Measurements from ENCODE around the gene HSD17B12.
A peak's percentile ranks its signal among the peaks of the same experiment; 100 is the strongest.

Gene HSD17B12

DNA sequence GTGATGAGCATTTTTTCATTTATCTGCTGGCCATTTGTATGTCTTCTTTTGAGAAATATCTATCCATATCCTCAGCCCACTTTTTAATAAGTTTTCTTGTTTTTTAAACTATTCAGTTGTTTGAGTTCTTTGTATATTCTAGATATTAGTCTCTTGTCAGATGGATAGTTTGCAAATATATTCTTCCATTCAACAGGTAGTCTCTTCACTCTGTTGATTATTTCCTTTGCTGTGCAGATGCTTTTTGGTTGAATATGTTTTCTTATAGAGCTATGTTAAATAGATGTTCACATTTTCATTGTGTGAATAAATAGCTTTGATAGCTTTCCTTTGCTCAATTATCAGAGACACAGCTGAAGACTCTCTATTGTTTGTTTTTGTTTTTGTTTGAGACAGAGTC, 131.9 kb downstream of the HSD17B12 start:
- no peak for DNase-seq

DNA sequence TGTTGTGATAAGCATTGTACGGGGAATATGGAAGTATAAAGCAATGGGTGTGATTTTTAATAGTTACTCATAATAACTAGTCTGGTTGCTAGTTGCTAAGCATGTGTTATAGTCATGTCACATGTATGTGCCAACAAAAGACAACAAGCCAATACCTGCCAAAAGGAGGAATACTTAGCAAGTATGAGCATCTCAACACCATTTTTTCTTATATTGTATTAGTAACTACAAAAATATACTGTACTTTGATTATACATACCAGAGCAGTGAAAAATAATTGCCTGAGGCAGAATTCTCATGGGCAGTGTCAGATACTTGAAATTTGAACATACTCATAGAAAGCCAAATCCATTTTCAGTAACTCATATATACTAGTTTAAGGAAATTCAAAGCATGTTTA, 137.7 kb downstream of the HSD17B12 start:
- DNase-seq: no peak

DNA sequence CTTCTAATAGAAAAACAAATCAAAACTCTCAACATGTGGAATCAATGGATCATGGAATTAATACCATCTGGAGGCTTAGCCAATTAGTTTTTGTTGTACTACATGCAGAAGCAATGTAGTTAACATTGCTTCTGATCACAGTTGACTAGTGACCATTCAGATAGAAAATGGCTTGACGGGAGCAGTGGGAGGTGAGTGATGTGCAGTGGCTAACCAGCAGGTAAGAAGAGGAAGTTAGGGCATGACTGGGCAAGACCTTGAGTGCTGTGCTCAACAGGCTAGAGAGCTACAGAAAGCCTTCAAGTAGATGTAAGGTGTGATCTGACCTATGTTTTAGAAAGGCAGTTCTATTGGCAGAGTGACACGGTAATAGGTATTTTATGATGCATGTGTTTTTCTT, 139.4 kb downstream of the HSD17B12 start:
- DNase-seq: no peak

DNA sequence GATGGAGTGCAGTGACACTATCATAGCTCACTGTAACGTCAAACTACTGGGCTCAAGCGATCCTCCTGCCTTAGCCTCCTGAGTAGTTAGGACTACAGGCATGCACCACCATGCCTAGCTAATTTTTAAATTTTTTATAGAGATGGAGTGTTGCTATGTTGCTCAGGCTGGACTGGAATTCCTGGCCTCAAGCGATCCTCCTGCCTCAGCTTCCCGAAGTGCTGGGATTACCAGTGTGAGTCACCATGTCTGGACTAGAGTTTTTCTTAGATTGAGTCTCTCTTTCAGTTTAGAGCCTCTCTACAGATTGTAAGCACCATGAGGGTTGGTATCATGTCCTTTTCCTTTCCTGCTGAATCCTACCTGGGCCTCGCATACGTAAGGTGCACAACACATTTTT, 142.8 kb downstream of the HSD17B12 start:
- no peak for DNase-seq

DNA sequence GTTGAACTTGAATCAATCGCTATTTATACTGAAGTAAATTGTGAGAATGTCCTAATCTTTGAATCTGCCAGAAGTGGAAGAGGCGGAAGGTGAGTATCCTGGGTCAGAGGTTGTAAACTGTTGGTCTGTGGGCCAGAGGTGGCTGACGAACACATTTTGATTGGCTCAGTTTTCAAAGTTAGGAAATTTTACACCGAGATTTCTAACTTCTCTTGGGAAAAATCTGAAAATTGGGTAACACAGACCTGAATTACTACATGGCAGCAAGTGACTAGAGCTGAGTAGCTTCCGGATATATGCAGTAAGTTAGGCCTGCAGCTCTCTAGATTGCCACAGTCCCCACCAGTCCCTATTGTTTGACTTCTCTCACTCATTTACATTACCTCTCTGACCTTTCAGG, 143.3 kb downstream of the HSD17B12 start:
- DNase-seq: no peak

DNA sequence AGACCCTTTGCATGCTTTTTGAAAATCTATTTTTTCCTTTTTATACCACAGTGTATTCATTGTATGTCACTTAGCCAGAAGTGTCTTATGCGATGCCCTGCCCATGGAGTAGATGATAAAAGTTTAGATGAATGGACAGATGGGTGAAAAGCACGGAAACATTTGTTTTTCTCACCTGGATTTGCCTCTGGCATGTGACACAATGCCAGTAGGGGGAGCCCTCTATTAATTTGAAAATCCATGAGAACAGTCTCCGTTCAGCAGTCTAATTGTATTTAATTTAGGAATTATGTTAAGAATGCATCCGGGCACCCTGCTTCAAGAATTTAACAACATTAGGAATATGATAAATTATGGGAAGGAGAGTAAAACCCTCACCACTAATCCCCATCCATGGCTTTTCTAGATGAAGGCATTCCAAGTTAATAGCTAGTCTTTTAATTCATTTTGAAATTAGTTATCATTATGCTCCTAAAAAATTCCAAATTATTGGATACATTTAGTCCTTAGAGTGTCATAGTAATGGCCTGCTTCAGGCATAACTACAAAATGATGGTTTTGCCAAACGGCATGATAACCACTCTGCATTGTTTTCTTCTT, 144.8 kb downstream of the HSD17B12 start:
- DNase-seq: peak; percentile 52

GRCh38 chr11:43830928-43831440, 150.4 kb downstream of the HSD17B12 start:
- DNase-seq: no peak

DNA sequence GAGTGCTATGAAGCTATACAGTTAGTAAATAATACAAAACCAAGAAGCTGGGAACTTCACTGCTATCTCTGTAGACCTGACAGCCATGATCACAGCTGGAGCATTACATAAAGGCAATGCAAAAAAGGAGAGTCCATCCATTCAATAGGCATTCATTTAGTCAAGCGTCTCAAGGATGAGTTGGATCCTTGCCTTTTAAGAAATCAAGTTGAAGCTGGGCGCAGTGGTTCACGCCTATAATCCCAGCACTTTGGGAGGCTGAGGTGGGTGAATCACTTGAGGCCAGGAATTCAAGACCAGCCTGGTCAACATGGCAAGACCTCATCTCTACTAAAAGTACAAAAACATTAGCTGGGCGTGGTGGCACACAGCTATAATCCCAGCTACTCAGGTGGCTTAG, 152.0 kb downstream of the HSD17B12 start:
- no peak for DNase-seq

DNA sequence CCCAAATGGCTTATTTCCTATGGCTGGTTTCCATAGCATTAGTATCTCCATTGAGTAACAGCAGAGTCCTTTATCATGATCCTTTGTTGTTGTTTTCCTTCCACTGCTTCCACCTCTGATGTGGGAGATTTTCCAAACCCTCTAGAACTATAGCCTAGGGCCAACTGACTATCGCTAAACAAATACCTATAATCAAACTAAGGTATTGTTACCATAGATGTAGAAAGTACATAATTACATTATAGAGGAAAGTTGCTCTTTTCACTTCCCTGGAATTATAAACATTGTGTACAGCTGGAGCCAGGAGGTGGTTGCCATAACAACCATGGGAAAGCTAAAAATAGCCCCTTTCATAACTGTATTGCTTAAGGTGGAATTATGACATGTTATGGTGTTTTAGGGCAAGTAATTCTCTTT, 153.1 kb downstream of the HSD17B12 start:
- DNase-seq: peak; percentile 83

GRCh38 chr11:43834286-43834685, 153.7 kb downstream of the HSD17B12 start:
- peak; percentile 47 for DNase-seq

- peak; percentile 71 for DNase-seq
These were observed 154.6 kb downstream of the HSD17B12 start for GRCh38 chr11:43835104-43835503.

GRCh38 chr11:43837879-43838278, 157.3 kb downstream of the HSD17B12 start:
- no peak for DNase-seq

DNA sequence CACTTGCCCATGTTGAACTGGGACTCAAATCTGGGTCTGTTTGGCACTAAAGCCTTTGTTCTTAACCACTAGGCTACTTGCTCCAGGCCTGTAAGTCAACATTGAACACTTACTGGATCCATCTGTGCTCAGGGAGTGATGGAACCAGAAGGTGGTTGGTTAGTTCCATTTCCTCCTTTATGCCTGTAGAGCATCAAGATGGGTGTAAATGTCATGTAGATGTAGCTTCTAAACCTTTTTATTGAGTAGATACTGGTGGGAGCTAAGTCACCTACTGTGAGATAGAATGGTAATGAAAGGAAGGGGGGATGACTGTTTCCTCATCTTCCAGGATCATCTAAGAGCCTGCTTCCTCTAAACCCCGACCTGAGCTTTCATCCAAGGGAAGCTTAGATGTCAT, 161.5 kb downstream of the HSD17B12 start:
- DNase-seq: no peak

DNA sequence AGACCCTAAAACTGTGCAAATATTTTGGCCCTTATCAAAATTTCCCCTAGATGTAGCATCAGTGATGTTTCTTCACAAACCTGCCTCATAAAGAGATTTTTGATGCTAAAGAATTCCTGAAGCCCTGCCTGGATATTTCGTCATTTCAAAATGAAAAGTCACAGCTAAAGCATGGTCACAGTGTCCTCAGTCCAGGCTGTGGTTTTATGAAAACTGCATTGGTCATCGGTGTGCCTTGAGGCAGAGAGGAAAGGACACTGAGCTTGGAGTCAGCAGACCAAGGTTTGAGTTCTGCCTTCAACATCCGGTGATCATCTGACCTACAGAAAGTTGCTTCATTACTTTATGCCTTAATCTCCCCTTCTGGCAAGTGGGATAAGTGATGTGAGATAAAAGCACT, 165.3 kb downstream of the HSD17B12 start:
- no peak for DNase-seq

DNA sequence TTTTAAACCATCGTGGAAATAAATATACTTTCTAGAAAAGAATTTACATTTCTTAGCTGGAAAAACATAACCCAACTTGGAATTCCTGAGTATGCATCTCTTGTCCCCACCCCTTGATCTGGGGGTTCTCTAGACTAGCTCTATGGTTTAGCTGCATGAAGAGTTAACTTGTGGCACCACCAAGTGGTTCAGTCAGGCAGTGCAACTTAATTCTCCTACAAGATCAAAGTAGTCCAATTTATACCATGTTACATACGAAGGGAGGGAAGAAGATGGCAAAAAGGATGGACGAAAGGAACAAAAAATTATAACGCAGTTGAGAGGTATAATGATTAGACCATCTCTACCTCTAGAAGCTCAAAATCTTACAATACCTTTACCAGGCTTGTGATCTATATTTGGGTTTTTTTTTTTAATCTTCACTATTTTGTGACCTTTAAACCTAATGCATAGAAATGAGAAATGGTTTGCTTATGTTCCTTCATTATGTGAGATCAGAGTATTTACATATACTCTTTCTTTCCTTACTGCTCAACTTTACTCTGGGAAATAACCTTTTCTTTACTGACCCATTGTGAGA, 171.6 kb downstream of the HSD17B12 start:
- DNase-seq: peak; percentile 58

- DNase-seq: no peak
These were observed 173.2 kb downstream of the HSD17B12 start for GRCh38 chr11:43853781-43854180.

- no peak for DNase-seq
These were observed 176.5 kb downstream of the HSD17B12 start for GRCh38 chr11:43856993-43857392.

GRCh38 chr11:43861141-43861540, 180.6 kb downstream of the HSD17B12 start:
- no peak for DNase-seq

DNA sequence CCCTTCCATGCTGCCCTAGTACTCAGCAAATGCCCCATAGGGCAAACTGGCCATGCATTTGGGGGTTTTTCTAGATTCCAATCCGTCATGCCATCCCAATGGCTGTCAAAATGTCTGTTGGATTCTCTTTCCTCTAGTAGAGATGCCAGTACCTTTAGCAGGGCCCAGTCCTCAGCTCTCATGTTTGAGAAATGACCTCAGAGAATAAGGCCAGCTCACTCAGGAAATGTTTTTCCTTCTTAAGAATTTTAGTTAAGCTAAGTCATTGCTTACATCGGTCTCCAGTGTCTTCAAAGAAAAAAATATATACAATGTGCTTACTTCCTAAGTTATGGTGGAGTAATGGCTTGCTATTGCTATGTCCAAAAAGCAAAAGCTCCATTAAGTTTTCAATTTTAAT, 186.0 kb downstream of the HSD17B12 start:
- no peak for DNase-seq

DNA sequence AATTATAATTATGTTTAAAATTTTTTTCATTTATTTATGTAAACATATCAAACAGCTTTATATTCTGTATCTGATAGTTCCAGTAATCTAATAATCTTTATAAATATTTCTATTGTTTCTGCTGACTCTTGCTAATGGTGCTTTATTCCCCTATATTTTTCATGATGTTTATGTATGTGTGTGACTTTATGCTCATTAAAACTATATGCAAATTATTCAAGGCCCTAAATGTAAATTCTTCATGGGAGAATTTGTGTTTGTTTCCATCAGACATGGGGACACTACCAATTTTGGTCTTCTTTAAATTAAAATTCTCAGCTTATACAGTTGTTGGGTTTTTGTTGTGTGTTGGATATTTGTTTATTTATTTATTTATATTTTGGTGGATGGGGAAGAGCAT, 186.4 kb downstream of the HSD17B12 start:
- DNase-seq: no peak

DNA sequence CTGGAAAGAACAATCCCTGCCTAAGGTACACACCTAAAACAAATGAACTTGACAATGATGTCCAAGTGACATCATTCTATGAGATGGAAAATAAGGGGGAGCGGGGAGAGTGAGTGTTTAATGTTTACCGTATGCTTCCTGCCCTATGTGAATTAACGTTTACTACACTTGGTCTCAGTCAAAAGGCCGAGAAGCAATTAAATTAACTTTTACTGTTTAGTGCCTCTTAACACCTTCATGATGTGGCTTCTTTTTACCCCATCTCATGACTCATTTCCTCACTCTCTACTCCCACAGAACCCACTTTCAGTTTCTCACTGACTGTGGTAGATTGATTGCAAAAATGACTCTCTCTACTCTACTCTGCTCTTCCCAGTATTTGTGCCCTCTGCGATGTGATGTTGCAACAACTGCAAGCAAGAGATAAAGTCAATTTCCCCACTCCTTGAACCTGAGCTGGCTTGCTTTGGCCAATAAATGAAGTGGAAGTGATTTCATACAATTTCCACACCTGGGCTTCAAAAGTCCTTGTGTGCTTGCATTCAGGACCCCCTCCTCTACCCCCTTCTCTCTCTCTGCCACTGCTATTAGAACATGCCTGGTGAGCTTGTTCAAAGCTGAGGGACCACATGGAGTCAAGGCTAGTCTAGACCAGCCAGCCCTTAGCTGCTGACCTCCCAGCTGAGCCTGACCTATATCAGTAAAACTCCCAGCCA, 188.5 kb downstream of the HSD17B12 start:
- no peak for DNase-seq

DNA sequence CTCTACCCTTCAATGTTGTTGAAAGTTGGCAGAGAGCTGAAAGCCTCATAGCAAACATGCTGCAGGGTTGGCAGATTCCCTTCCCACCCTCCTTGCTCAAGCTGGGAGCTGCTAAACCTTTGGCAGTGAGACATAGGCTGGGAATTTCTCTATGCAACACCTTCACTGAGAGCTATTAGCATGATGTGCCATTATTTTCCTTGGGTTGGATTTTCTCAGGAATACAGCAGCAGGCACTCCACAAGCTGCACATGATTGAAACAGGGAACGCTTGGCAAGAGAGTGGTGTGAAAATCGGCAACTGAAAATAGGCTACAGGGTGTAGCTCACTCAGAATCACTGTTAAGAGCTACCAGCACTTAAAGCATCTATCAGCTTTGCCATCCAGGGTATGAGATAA, 190.5 kb downstream of the HSD17B12 start:
- DNase-seq: no peak

GRCh38 chr11:43872995-43873394, 192.5 kb downstream of the HSD17B12 start:
- DNase-seq: no peak

DNA sequence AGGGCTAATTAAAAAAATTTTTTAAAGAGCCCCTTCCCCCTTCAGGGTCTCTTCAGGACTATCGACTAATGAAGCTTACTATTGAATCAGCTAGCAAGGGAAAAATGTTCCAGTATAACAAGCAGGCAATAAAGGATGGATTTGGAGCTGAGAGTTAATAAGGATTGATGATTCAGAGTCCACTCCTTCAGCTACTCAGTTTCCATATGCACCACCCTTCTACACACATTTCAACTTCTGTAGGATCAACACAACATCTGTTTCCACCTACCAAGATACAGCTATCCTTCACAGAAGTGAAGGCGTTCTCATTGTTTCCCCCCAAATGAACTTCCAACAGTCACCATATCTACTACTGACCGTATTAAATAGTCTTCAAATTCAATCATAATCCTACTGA, 193.5 kb downstream of the HSD17B12 start:
- no peak for DNase-seq

Data from NCI-H146 (cell line).